K562 (cell line): ENCODE measurements around the gene UBL5. TPM values are rescaled to one million over a fixed set of nuclear protein-coding genes. Genes with fewer than 3 reads are reported as not detected.

Experiments
- MBD2 ChIP-seq: sonication (generic); IDR thresholded peaks from 2 replicates; pipeline ENCODE4 v1.6.1; 2016; ENCODE audit warnings: low read depth, borderline replicate concordance
- SRSF1 ChIP-seq: fragments of 200-400 bp; formaldehyde crosslinking; IDR thresholded peaks from 2 replicates; pipeline ENCODE4 v1.6.1; 2017; ENCODE audit warnings: mild to moderate bottlenecking, low read depth, low read length, moderate library complexity
- polyA plus RNA-seq, 8 experiments: library from polyadenylated mRNA; depleted of rRNA in 4 of 8; stranded (reverse) in 5 of 8; unstranded in 3 of 8; fragments of >200 nt; fragmentation: Nextera tagmentation in 2 of 8; fragmentation: Illumina TruSeq in 1 of 8; extraction: Ambion mirVana in 2 of 8; extraction: Trizol in 1 of 8; gene quantifications; 2 replicates each; pipeline versions ENCODE4 v1.2.1 to v1.2.3, GENCODE V29; 2011 to 2014; ENCODE audit warnings: inconsistent platforms in 1 of 8, missing spikeins in 1 of 8
- total RNA-seq, 7 experiments: library from RNA; depleted of rRNA in 6 of 7; stranded (reverse); fragments of >200 nt in 6 of 7; fragmentation: Illumina TruSeq in 2 of 7; extraction: Trizol in 2 of 7; gene quantifications; 2 replicates each; pipeline versions ENCODE4 v1.2.1 to v1.2.3, GENCODE V29; 2011 to 2021; ENCODE audit warnings: low replicate concordance in 1 of 7
- TF ChIP-seq, protein P1 (sequence below): fragments of 450-650 bp; IDR thresholded peaks from 2 replicates; pipeline ENCODE4 v1.6.1; 2016; ENCODE audit warnings: mild to moderate bottlenecking, moderate library complexity

Gene UBL5
- total and polyA plus RNA-seq, 9 of the 15 experiments (the other 6 are each of a cell fraction or from before 2014, with no cell fraction given) = 410 to 1,266 (median 613) TPM

DNA sequence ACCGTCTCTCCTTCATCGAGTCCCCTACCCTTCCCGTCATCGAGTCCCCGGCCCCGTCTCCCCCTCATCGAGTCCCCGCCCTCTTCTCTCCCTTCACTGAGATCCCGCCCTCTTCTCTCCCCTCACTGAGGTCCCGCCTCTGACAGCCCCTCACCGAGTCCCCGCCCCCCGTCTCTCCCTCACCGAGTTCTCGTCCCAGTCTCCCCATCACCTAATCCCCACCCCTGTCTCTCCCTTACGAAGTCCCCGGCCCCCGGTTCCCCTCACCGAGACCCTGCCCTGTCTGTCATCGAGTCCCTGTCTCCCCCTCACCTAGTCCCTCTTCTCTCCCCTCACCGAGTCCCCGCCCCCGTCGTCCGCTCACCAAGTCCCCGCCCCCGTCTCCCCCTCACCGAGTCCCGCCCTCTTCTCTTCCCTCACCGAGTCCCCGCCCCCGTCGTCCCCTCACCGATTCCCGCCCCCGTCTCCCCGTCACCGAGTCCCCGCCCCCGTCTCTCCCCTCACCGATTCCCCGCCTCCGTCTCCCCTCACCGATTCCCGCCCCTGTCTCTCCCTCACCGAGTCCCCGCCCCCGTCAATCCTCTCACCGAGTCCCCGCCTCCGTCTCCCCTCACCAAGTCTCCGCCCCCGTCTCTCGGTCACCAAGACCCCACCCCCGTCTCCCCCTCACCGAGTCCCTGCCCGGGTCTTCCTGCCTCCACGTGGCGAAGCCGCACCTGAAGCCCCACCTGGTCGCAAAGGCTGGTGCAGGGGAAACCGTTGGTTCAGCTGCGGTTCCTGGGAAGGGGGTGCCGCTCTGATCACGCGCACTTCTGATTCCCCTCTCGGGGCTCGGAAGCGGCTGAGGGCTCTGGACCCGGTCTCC, 35.3 kb upstream of the UBL5 start (continued):
- TF ChIP-seq, protein P1, sequence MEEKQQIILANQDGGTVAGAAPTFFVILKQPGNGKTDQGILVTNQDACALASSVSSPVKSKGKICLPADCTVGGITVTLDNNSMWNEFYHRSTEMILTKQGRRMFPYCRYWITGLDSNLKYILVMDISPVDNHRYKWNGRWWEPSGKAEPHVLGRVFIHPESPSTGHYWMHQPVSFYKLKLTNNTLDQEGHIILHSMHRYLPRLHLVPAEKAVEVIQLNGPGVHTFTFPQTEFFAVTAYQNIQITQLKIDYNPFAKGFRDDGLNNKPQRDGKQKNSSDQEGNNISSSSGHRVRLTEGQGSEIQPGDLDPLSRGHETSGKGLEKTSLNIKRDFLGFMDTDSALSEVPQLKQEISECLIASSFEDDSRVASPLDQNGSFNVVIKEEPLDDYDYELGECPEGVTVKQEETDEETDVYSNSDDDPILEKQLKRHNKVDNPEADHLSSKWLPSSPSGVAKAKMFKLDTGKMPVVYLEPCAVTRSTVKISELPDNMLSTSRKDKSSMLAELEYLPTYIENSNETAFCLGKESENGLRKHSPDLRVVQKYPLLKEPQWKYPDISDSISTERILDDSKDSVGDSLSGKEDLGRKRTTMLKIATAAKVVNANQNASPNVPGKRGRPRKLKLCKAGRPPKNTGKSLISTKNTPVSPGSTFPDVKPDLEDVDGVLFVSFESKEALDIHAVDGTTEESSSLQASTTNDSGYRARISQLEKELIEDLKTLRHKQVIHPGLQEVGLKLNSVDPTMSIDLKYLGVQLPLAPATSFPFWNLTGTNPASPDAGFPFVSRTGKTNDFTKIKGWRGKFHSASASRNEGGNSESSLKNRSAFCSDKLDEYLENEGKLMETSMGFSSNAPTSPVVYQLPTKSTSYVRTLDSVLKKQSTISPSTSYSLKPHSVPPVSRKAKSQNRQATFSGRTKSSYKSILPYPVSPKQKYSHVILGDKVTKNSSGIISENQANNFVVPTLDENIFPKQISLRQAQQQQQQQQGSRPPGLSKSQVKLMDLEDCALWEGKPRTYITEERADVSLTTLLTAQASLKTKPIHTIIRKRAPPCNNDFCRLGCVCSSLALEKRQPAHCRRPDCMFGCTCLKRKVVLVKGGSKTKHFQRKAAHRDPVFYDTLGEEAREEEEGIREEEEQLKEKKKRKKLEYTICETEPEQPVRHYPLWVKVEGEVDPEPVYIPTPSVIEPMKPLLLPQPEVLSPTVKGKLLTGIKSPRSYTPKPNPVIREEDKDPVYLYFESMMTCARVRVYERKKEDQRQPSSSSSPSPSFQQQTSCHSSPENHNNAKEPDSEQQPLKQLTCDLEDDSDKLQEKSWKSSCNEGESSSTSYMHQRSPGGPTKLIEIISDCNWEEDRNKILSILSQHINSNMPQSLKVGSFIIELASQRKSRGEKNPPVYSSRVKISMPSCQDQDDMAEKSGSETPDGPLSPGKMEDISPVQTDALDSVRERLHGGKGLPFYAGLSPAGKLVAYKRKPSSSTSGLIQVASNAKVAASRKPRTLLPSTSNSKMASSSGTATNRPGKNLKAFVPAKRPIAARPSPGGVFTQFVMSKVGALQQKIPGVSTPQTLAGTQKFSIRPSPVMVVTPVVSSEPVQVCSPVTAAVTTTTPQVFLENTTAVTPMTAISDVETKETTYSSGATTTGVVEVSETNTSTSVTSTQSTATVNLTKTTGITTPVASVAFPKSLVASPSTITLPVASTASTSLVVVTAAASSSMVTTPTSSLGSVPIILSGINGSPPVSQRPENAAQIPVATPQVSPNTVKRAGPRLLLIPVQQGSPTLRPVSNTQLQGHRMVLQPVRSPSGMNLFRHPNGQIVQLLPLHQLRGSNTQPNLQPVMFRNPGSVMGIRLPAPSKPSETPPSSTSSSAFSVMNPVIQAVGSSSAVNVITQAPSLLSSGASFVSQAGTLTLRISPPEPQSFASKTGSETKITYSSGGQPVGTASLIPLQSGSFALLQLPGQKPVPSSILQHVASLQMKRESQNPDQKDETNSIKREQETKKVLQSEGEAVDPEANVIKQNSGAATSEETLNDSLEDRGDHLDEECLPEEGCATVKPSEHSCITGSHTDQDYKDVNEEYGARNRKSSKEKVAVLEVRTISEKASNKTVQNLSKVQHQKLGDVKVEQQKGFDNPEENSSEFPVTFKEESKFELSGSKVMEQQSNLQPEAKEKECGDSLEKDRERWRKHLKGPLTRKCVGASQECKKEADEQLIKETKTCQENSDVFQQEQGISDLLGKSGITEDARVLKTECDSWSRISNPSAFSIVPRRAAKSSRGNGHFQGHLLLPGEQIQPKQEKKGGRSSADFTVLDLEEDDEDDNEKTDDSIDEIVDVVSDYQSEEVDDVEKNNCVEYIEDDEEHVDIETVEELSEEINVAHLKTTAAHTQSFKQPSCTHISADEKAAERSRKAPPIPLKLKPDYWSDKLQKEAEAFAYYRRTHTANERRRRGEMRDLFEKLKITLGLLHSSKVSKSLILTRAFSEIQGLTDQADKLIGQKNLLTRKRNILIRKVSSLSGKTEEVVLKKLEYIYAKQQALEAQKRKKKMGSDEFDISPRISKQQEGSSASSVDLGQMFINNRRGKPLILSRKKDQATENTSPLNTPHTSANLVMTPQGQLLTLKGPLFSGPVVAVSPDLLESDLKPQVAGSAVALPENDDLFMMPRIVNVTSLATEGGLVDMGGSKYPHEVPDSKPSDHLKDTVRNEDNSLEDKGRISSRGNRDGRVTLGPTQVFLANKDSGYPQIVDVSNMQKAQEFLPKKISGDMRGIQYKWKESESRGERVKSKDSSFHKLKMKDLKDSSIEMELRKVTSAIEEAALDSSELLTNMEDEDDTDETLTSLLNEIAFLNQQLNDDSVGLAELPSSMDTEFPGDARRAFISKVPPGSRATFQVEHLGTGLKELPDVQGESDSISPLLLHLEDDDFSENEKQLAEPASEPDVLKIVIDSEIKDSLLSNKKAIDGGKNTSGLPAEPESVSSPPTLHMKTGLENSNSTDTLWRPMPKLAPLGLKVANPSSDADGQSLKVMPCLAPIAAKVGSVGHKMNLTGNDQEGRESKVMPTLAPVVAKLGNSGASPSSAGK = peak; percentile 82
- TF ChIP-seq SRSF1 (no peak), MBD2 (peak; percentile 45; the same call in 1 of the 2 replicates)
- TF ChIP-seq, all 486 proteins: peak for 61
